ENCODE data around the gene CNTNAP2.

Gene CNTNAP2

GRCh38 chr7:147805996-147806576, 1689.5 kb downstream of the CNTNAP2 start:
- no peak for DNase-seq

- DNase-seq = no peak
Measured at GRCh38 chr7:147809786-147810185, 1693.2 kb downstream of the CNTNAP2 start.

GRCh38 chr7:147810269-147810668, 1693.7 kb downstream of the CNTNAP2 start:
- DNase-seq = no peak

GRCh38 chr7:147811923-147812322, 1695.3 kb downstream of the CNTNAP2 start:
- no peak for DNase-seq

GRCh38 chr7:147813316-147813715, 1696.7 kb downstream of the CNTNAP2 start:
- no peak for DNase-seq

GRCh38 chr7:147818317-147818716, 1701.7 kb downstream of the CNTNAP2 start:
- no peak for DNase-seq

GRCh38 chr7:147824671-147825070, 1708.1 kb downstream of the CNTNAP2 start:
- no peak for DNase-seq

GRCh38 chr7:147829016-147829415, 1712.4 kb downstream of the CNTNAP2 start:
- DNase-seq = no peak

- DNase-seq = no peak
Measured at GRCh38 chr7:147833557-147833956, 1717.0 kb downstream of the CNTNAP2 start.

- no peak for DNase-seq
Measured at GRCh38 chr7:147833970-147834369, 1717.4 kb downstream of the CNTNAP2 start.

- no peak for DNase-seq
Measured at GRCh38 chr7:147852833-147853232, 1736.2 kb downstream of the CNTNAP2 start.

GRCh38 chr7:147857152-147858140, 1740.8 kb downstream of the CNTNAP2 start:
- no peak for DNase-seq

- no peak for DNase-seq
Measured at GRCh38 chr7:147858421-147858820, 1741.8 kb downstream of the CNTNAP2 start.

- no peak for DNase-seq
Measured at GRCh38 chr7:147859033-147859432, 1742.4 kb downstream of the CNTNAP2 start.

GRCh38 chr7:147859486-147859885, 1742.9 kb downstream of the CNTNAP2 start:
- DNase-seq = no peak

- DNase-seq = no peak
Measured at GRCh38 chr7:147861058-147861716, 1744.6 kb downstream of the CNTNAP2 start.

- no peak for DNase-seq
Measured at GRCh38 chr7:147861945-147862344, 1745.3 kb downstream of the CNTNAP2 start.

- peak; percentile 50 for DNase-seq
Measured at GRCh38 chr7:147869456-147869855, 1752.9 kb downstream of the CNTNAP2 start.

GRCh38 chr7:147878912-147879661, 1762.5 kb downstream of the CNTNAP2 start:
- DNase-seq = peak; percentile 49

- DNase-seq = peak; percentile 71
Measured at GRCh38 chr7:147885869-147886268, 1769.3 kb downstream of the CNTNAP2 start.

- no peak for DNase-seq
Measured at GRCh38 chr7:147894271-147894670, 1777.7 kb downstream of the CNTNAP2 start.

GRCh38 chr7:147896121-147896520, 1779.5 kb downstream of the CNTNAP2 start:
- no peak for DNase-seq

All from suppressor macrophage treated with lipopolysaccharide for 4 hours (primary cell).